Fibroblast of skin of abdomen (primary cell): ENCODE results near the gene ZNF84. TPM values are rescaled to one million over a fixed set of nuclear protein-coding genes. Genes with fewer than 3 reads are reported as not detected.

Source experiments
- DNase-seq: peaks from one replicate; pipeline ENCODE4 v3.0.0-alpha.2; 2013
- polyA plus RNA-seq, 2 experiments: library from polyadenylated mRNA; unstranded; fragments of 120-200 nt; gene quantifications; one replicate each; pipeline ENCODE4 v1.2.1, GENCODE V29; 2013; ENCODE audit not compliant: insufficient read length in 2 of 2

The ZNF84 gene
- 13.7 TPM for polyA plus RNA-seq (2013, experiment 1 of 2; ENCODE audit: insufficient read length)
- polyA plus RNA-seq (2013, experiment 2 of 2; ENCODE audit: insufficient read length), result 14.3 TPM

DNA sequence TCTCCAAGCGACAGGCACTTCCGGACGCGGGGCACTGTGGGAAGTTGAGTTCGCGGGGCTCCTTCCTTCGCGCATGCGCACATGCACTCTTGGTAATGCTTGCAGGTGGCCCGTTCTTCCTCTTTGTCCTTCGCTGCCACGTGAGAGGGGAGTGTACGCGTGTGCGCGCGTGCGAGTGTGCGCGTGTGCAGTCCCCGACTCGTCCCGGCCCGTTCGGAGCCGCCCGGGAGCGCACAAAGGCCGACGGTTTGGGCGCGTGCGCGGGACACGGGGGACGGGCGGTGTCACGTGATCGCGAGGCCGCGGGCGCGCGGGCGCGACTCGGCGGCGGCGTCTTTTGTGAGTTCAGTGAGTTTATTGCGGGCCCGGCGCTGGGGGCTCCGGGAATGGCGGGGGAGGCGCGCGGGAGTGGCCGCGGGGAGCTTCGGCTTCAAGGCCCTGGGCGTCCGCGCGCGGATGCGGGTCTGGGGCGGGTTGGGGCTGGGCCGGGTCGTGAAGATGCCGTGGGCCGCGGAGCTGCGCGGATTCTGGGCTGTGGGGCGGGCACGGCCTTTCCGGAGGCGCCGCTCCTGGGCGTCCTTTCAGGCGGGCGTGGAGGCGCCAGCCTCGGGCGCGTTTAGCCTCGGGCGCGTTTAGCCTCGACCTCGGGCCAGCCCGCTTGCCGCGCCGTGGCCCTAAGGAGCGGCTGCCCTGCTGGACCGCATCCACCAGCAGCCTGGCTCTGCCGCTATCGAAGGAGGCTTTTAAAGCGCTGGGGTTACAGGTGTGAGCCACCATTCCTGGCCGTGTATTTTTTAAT lies at the start of gene ZNF84:
ZNF84 (plus strand) TSS at position 303 of the 799 bp plus-strand sequence. CDS start 3,959 bp downstream, outside the sequence.
- DNase-seq, result peak; percentile 99

DNA sequence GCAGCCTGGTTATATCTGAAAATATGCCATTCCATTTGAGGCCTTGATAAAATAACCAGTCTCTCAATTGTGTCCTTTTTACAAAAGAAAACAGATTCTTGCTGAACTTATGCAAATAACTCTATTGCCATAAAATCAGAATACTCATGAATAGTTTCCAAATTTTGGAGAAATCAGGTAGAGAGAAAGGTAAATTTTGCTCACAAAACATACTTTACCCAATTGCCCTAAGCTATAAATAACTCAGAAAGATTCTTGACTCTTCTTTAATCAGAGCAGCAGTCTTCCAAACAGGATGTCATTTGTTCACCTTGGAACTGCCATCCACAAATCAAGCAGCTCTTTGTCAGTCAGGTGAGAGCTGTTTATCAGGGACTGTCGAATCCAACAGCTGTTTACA lies 38.6 kb upstream of the ZNF84 start:
- DNase-seq, result no peak

DNA sequence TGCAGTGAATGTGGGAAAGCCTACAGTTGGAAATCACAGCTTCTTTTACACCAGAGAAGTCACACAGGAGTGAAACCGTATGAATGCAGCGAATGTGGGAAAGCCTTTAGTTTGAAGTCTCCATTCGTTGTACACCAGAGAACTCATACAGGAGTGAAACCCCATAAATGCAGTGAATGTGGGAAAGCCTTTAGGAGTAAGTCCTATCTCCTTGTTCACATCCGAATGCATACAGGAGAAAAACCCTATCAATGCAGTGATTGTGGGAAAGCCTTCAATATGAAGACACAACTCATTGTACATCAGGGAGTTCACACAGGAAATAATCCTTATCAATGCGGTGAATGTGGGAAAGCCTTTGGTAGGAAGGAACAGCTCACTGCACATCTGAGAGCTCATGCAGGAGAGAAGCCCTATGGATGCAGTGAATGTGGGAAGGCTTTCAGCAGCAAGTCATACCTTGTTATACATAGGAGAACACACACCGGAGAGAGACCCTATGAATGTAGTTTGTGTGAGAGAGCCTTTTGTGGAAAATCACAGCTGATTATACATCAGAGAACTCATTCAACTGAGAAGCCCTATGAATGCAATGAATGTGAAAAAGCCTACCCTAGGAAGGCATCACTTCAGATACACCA lies 26.5 kb upstream of the ZNF84 start:
- no peak for DNase-seq

DNA sequence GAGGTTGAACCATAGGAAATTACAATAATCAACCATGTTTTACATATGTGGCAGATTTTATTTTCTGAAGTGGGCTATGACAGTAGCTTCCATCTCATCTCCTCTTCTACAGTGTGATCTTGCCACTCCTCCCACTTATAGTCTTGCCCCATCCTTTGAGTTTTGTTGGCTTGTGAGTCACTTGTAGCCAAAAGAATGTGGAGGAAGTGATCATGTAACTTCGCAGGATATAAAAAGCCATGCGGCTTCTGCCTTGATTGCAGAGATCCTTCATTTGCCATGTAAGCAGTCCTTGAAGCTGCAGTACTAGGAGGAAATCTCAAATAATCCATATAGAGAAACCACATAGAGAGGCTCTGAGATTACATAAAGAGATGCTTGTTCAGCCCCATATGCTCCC lies 13.7 kb upstream of the ZNF84 start:
- DNase-seq, result no peak

DNA sequence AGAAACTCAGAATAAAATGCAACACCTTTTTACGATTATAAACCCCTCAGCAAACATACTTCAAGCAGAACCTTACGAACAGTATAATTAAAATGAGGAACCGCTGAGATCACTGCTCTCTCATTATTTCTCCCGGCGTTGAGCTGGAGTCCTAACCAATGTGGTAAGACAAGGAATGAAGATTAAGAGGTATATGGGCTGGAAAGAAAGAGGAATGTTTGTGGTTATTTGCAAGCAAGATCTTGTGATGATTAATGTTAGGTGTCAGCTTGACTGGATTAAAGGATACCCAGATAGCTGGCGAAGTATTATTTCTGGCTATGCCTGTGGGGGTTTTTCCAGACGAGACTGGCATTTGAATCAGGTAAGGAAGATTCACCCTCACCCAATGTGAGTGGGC lies 10.3 kb upstream of the ZNF84 start:
- no peak for DNase-seq

DNA sequence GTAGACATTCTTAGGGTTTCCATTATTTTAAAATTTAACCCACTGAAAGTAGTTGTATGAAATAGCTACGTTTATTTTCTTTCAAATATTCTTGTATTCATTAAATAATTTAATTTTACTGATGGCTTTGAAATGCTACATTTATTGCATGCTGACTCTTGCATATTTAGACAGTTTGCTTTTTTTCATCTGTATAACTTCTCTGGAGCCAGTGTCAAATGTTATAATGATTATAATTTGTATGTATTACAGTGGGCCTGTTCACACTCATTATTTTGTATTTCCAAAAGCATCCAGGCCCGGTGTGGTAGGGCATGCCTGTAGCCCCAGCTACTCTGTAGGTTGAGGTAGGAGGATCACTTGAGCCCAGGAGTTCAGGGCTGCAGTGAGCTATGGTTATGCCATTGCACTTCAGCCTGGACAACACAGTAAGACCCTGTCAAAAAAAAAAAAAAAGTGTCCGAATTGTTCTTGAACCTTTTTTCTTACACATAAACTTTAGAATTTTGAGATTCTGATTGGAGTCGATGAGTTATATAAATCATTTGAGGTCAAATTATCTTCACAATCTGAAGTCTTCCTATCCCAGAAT lies 905 bp downstream of the ZNF84 start:
- no peak for DNase-seq

DNA sequence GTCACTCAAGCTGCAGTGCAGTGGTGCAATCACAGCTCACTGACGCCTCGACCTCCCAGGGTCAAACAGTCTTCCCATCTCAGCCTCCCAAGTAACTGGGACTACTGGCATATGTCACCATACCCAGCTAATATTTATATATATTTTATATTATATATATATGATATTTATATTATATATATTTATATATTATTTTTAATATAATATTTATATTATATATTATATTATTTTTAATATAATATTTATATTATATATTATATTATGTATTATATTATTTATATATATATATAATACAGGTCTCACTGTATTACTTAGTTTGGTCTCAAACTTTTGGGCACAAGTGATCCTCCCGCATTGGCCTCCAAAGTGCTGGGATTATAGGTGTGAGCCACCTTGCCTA lies 9.4 kb downstream of the ZNF84 start:
- DNase-seq, result no peak

DNA sequence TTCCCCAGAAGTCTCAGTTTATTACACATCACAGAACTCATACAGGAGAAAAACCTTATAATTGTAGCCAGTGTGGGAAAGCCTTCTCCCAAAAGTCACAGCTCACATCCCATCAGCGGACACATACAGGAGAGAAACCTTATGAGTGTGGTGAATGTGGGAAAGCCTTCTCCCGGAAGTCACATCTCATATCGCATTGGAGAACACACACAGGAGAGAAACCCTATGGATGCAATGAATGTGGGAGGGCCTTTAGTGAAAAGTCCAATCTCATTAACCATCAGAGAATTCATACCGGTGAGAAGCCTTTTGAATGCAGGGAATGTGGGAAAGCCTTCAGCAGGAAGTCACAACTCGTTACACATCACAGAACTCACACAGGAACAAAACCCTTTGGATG lies 20.1 kb downstream of the ZNF84 start:
- DNase-seq, result no peak

DNA sequence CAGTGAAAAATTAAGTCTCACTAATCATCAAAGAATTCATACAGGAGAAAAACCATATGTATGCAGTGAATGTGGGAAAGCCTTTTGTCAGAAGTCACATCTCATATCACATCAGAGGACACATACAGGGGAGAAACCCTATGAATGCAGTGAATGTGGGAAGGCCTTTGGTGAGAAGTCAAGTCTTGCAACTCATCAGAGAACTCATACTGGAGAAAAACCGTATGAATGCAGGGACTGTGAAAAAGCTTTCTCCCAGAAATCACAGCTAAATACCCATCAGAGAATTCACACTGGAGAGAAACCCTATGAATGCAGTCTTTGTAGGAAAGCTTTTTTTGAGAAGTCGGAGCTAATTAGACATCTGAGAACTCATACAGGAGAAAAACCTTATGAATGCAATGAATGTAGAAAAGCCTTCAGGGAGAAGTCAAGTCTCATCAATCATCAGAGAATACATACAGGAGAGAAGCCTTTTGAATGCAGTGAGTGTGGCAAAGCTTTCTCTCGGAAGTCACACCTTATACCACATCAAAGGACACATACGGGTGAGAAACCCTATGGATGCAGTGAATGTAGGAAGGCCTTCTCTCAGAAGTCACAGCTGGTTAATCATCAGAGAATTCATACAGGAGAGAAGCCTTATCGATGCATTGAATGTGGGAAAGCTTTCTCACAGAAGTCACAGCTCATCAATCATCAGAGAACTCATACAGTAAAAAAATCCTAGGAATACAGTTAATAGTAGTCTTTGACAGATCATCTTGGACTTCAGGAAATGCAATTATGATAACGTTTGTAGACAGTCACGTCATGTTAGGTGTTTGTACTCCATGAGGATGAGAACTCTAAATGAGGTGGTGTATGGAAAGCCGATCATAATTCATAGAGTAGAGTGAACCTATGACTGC lies 21.1 kb downstream of the ZNF84 start:
- no peak for DNase-seq

DNA sequence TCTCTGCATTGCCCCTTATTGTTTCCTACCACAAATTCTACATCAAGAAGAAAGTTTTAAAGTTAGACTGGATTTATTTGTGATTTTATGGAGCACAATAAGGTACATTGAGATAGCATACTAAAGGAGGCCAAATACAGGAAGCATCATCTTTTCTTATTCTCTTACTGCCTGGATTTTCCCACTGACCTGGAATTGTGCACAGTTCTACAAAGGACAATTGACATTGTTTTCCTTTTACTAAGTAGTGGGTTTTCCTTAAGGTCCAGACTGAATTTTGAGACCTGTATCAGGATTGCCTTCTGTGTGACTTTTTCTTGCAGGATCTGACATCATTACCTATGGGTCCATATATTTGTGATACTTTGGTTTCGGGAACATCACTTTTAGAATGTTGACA lies 24.6 kb downstream of the ZNF84 start:
- no peak for DNase-seq

DNA sequence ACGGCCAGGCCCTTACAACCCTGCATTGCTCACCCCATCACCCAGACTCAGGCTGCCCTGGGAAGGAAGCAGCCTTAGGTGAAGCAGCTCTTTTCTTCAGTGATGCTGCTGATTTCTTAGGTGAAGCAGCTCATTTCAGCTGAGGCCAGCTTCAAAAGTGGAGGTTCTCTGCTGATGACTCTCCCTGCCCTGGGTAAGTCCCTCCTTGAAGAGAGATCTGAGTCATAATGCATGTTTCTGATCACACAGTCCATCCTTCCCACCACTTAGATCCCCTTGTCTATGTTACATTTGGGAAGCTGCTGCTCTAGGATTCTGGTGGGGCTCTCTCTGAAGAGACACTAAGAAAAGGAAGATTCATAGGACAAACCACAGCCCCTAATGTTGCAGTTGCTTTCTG lies 26.2 kb downstream of the ZNF84 start:
- no peak for DNase-seq

DNA sequence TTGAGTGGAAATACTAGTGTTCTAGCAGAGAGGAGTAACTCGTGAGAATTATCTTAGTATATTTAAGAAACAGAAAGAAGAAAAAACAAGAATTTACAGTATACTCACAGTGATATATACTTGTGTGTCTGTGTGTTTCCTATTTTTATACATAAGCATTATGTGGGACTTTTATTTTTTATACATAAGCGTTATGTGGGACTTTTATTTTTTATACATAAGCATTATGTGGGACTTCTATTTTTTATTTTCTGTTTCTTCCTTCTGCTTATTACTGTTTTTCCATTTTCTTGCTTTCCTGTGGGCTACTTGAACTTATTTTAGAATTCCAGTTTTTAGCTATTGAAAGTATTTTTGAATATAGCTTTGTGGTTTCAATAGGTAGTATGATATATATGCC lies 36.5 kb downstream of the ZNF84 start:
- no peak for DNase-seq

DNA sequence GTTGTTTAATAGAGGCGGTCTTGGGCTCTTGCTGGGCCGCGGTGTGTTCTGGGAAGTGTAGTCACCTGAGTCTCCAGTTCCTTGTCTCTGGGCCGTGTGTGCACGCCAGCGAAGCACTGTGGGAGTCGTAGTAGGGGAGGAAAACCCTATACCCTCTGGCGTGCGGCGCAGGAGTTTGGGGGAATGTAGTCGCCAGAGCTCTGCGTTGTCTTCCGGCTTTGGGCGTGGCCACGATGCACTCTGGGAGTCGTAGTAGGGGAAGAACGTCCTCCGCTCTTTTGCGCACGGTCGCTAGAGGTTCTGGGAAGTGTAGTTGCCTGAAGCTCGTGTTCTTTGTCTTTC lies 42.7 kb downstream of the ZNF84 start:
- peak; percentile 100 for DNase-seq

DNA sequence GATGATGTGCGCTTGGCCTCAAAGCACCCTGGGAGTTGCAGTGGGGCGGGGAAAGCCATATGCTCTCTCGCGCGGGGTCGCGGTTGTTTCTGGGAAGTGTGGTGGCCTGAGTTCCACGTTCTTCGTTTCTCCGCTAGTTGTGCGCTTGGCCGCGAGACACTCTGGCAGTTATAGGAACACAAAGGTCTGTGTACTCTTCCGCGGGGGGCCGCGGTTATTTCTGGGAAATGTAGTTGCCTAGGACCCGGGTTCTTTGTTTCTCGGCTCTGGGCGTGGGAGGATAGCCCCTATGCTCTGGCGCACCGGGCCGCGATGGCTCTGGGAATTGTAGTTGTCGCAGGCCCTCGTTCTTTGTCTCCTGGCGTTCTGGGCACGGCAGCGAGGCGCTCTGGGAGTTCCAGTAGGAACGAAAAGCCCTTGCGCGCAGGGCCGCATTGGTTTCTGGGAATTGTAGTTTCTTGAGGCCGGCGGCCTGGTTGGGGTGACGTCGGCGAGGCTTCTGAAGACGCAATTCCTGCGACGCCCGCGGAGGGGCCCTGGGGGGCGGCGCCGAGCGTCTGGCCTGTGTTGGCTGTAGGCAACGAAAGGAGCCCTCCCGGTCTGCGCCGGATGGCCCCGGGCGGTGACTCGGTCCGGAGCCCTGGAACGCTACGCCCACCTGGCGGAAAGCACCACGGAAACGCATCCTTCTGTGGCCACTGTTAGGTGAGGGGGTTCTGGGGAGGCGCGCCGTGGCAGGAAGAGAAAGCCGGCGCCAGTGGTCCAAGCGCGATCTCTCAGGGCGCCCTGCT lies 43.3 kb downstream of the ZNF84 start, which contains the start of gene ZNF140:
ZNF140 (plus strand) TSS at position 556 of the 791 bp plus-strand sequence. CDS start 398 bp downstream, outside the sequence.
- peak; percentile 97 for DNase-seq

DNA sequence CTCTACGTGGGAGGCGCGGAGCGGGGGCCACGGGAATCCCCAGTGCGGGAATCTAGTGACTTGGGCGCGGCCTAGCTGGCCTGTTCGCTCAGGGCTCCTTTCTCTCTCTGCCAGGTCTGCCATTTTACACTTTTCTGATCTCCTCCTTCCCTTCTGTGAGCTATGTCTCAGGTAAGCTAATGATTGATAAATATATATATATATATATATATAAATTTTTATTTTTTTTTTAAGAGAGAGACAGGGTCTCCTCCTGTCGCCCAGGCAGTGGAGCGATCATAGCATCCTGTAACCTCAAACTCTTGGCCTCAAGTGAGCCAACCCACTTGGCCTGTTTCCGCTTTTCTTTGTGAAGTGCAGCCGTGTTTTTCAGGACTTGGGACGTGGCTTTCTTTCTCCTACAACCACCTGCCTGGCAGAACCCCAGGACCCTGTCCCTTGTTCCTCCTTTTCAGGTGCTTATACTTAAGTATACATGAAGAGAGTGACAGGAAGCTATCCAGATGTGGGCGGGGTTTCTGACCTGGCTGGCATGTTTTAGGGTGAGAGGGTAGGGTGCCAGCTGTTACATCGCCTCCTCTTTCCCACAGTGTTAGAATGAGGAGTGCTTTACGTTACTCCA lies 44.0 kb downstream of the ZNF84 start:
- no peak for DNase-seq

DNA sequence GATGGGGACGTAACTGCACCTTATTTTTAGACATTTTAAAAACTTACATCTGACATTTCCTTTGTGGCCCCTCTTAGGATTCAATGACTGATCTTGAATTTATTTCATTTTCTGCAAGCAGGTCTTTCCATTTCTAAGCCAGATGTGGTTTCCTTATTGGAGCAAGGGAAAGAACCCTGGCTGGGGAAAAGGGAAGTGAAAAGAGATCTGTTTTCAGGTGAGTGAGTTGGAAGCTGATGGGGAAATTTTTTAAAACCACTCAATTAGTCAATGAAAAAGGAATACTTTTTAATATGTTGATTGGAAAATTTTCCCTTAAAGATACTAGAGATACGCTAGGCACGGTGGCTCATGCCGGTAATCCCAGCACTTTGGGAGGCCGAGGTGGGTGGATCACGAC lies 46.0 kb downstream of the ZNF84 start:
- DNase-seq, result no peak

DNA sequence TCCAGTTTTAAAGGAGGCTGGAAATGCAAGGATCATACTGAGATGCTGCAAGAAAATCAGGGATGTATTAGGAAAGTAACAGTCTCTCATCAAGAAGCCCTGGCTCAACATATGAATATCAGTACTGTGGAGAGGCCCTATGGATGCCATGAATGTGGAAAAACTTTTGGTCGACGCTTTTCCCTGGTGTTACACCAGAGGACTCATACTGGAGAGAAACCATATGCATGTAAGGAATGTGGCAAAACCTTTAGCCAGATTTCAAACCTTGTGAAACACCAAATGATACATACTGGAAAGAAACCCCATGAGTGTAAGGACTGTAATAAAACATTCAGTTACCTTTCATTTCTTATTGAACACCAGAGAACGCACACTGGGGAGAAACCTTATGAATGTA lies 68.3 kb downstream of the ZNF84 start:
- DNase-seq, result no peak

DNA sequence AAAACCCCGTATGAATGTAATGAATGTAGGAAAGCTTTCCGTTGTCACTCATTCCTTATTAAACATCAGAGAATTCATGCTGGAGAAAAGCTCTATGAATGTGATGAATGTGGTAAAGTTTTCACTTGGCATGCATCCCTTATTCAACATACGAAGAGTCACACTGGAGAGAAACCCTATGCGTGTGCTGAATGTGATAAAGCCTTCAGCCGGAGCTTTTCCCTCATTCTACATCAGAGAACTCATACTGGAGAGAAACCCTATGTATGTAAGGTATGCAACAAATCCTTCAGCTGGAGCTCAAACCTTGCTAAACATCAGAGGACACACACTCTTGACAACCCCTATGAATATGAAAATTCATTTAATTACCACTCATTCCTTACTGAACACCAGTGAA lies 68.9 kb downstream of the ZNF84 start:
- no peak for DNase-seq

DNA sequence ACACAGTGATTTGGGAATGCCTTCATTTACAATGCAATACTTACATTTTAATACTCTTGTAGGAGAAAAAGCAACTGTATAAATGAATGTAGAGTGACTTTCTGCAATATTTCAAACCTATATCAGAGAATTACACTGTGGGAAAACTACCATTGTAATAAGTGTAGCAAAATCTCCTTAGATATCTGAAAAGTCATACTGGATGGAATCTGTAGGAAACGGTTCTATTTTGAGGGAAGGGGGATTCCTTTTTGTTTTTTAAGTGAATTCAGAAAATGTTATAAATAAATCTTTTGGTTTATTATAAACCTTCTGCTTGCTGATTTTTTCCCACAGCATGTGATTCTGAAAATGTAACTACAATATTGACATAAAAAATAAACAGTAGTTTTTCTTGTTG lies 69.8 kb downstream of the ZNF84 start:
- no peak for DNase-seq

DNA sequence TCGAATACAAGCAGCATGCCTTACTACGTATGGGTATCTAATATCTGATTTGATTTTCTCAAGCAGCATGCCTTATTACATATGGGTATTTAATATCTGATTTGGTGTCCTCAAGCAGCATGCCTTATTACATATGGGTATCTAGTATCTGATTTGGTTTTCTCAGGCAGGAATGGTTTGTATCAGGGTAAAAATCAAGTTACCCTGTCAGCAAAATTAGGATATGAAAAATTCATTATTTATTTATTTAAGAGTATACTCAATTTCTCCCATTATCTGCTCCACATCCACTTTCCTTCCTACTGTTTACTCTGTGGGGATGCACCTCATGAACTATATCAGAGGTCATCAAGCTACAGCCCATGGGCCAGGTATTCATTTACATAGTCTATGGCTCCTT lies 70.8 kb downstream of the ZNF84 start:
- no peak for DNase-seq
